Activated CD8-positive, alpha-beta memory T cell treated with anti-CD3 and anti-CD28 coated beads for 1 hour (primary cell): ENCODE results near the gene MSL1.

Experiments
- DNase-seq, 2 donors: peaks; one replicate each; pipeline ENCODE4 v3.0.0-alpha.2; 2020; ENCODE audit warnings: low read depth in 1 of 2; ENCODE audit errors: extremely low read depth in 1 of 2

The MSL1 gene

DNA sequence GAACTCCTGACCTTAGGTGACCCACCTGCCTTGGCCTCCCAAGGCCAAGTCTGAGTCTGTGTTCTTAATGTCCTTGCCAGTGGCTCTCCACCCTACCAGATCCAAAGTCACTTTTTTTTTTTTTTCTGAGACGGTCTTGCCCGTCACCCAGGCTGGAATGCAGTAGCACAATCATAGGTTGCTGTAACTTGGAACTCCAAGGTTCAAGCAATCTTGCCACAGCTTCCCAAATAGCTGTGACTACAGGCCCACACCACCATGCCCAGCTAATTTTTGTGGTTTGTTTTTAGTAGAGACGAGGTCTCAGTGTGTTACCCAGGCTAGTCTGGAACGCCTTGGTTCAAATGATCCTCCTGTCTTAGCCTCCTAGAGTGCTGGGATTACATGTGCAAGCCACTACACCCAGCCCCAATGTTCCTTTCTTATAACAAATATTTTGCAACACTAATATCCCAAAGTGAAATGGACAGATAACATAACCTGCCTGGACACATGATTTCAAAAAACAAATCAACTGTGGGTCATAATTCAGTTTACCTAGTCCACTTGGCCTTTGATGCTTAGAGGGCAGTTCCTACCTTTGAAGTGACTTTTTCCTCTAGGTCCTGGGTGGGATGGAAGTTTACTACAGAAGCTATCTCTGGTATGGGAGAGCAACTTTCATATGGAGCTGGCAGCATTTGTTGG is 51.5 kb downstream of the MSL1 start:
- no peak for DNase-seq

DNA sequence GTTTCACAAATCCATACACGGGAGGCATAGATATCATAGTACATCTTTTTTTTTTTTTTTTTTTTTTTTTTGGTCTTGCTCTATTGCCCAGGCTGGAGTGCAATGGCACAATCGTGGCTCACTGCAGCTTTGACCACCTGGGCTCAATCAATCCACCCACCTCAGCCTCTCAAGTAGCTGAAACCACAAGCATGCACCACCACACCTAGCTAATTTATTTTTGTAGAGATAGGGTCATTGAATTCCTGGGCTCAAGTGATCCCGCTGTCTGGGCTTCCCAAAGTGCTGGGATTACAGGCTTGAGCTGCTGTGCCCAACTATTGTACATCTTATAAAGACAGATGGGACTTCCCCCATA is 52.0 kb downstream of the MSL1 start:
- no peak for DNase-seq

DNA sequence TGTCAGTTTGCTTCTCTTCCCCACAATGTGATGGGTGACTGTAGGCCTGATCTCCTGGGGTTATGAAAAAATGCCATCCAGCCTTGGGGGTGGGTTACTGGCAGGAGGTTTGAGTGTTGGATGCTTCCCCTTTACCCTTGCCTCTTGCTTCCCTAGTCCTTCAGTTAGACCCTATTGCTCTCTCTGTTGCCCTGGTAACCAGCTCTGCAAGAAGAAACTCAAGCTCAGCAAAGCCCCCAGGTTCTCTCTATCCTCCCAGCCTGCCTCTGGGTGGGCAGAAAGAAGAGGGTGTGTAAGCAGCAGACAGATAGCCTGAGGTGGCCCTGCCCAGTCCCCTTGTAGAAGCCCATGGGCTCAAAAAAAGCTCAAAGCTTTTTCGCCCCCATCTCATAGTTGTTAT is 52.7 kb downstream of the MSL1 start:
- DNase-seq = no peak

DNA sequence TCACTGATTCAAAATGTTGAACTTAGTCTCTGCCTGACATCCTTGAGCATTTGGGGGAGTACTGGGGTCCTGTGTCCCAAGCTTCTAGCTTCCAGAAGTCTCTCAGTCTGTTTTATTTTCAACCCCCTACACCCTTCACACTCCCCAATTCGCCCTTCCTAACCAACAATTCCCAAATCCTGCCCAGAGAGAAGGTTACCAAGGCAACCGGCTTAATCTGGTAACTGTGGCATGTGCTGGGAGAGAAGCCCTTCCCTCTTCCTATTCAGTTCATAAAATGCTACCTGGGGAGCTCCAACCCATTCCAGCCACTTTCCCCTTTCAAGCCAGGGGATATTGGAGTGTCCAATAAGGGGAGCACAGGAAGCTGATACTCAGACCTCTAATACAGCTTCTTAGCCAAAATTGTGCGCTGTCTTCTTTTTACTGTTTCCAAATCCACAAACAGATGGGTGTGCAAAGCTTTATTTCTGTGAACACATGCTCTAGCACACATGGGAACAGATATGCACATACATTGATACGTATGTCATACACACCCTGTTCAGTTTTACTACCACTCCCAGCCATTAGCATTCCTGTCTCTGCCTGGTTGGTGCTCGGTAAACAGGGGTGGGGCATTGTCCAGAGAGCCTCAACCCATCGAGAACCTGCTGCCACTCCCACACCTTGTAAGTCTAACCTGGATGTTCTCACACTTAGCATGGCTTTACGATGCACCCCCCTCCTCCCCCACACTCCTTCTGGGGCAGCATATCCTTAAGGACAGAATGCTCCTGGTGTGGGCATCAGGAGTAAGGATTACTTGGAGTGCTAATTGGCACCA is 54.4 kb downstream of the MSL1 start:
- DNase-seq = no peak

DNA sequence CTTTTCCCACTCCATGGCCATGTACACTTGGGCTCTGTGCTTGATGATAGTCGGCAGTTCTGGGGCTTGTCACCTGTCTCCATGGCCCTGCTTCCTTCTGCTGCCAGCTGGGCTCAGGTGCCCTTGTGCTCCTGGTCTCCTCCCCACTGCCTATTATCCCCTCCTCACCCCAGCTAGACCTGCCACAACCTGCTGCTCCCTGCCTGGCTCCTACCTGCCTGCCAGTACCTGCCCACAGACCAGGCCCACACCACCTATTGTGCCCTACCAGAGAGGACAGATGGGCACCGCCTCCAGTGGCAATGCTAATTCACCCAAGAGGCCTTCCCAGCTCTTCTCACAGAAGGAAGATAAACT is 55.0 kb downstream of the MSL1 start:
- DNase-seq = no peak

DNA sequence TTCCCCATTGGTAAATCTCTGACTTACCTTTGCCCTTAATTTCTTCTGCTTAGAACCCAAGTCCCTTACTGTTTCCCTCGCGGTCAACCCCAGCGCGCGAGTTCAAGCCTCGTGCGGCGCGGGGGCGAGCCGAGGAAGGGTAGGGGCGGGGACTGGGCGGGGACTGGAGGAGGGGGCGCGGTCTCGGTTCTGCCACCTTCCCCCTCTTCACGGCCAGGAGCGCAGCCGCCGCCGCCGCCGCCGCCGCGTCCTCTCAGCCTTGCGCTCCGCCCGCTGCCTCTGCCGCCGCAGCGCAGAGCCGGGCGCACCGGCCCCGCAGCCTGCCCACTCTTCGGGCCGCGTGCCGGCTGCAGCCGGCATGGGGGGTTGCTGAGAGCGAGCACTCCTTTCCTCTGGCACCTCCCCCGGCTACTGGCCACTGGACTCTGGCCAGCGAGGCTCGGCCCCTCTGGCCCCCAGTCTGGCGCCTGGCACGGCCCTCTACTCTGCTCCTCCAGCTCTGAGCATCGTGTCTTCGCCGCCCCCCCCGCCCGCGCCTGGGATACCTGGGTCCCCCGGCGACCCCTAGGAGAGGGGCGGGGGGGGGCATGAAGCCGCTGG is 55.6 kb downstream of the MSL1 start, which contains the start of gene RAPGEFL1:
TSS of gene RAPGEFL1 (plus strand) at position 196 of the 600 bp plus-strand sequence. CDS start at position 588, 392 bp downstream.
- DNase-seq = peak; percentile 49 to 75

DNA sequence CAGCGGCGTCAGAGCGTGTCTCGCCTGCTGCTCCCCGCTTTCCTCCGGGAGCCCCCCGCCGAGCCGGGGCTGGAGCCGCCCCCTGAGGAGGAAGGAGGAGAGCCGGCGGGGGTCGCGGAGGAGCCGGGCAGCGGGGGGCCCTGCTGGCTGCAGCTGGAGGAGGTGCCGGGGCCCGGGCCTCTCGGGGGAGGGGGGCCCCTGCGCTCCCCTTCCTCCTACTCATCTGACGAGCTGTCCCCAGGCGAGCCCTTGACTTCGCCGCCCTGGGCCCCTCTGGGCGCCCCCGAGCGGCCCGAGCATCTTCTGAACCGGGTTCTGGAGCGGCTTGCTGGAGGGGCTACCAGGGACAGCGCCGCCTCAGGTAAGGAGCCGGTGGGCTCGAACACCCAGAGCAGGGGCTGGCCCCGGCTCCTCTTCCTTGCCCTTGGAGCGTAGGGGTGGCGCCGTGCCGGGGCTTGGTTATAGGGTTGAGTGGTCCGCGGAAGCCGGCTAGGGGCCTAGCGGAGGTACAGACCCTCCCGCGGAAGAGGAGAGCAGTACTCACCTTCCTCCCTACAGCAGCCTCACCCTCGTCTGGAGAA is 56.3 kb downstream of the MSL1 start:
- no peak for DNase-seq

DNA sequence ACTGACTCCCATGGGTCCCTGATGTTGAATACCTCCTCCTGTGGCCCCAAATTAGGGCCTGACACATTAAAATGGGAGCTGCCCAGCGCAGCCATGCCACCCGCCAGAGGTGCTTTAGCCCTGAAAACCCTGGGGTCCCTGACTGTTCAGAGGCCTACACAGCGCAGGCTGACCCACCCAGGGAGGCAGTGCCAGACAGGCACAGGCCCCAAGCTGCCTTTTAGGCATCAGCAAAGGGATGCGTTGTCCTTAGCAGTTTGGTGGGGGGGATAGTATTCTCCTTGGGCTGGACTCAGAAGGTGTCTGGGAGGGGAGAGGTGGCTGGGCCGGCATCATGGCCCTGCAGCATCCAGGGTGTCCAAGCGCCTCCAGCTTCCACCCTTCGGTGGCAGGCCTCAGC is 56.9 kb downstream of the MSL1 start:
- DNase-seq = no peak

DNA sequence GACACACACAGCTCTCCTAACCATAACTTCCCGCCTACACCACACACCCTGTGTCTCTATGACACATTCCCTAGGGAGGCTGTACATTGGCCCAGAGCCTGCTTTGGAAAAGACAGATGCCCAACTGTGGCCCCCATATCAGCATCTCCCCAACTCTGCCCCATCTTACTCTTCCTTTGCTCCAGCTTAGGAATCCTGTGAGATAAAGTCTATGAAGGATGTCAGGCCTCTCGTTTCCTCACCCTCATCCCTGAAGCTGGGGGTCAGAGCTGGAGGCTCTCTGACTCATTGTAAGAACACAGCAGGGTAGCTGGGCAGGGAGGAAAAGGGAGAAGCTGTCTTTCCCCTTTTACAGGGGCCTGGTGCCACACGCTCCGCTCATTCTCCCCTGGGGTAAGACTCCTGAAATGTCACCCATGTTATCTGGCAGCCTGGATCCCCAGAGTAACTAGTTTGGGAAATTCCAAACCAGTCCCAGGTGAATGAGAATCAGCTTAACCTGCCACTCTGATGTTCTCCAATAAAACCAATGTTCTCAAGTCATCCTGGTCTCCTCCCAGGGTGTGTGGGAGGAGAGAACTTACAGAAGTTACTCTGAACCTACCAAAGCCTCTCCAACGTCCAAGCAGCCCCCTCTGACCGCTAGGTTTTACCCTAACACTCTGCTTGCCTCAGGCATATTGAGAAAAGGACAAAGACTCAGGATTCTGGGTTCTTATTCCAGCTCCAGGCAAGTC is 58.3 kb downstream of the MSL1 start:
- no peak for DNase-seq

DNA sequence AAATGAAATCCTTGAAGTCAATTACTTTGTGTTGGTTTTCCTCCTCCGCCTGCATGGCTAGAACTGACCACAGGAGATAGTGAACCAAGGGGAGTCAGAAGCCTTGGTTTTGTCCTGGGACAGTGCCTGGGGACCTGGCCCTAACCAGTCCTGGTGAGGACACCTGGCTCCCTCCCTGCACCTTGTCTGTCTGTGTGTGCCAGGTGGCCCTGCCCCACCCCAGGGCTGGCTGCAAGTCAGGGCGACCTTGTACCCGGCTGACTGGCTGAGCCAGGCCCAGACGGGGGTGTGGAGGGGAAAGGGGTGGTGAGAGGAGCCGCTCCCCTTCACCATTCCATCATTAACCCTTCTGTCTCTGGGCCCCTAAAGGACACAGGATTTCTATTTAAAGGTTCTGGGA is 58.9 kb downstream of the MSL1 start:
- no peak for DNase-seq

DNA sequence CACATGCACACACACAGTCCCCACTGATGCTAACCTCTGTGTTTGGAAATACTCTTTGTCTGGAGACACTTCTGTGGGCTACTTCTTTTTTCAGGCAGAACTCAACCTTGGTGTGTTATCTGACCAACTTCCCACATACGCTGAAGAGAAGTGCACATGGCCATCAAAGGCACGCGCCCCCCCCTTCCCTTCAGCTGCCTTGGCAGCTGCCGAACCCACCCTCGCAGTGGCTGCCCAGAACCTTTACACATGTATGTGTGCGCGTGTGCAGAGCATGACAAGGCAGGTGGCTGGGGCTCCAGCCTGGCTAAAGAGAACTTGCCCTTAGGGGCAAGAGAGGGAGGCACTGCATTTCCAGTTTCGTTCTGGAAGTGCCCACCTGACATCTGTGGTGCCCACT is 59.4 kb downstream of the MSL1 start:
- no peak for DNase-seq

DNA sequence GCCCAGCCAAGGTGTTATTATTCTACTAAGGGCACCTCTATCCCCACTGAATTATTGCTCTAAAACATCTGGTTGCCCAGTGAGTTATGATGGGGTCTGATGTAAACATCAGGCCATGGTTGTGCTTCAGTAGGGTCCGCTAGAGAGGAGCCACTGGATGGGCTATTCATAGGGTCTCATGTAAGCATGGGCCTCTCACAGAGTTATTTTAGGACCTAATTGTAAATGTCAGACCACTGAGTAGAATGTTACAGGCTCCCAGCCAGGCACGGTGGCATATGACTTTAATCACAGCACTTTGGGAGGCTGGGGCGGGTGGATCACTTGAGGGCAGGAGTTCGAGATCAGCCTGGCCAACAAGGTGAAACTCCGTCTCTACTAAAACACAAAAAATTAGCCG is 60.8 kb downstream of the MSL1 start:
- DNase-seq = no peak
